ENCODE results near the gene SNW1. TPM values are rescaled to one million over a fixed set of nuclear protein-coding genes. Genes with fewer than 3 reads are reported as not detected.
"Not testable (repeated sequence)": the region's sequence is repeated elsewhere in the genome, so short reads cannot be mapped to it uniquely, and the experiment has no call there.

SNW1 gene
- 46.3 TPM for total RNA-seq
- 10 to 100 TPM; 46.3 to 57.5 (median 50.8) TPM for polyA plus RNA-seq (ENCODE audit: insufficient read depth in 1 of 8, insufficient read length in 8 of 8, low replicate concordance in 1 of 8)
- long read RNA-seq, donor 1, partial matches to known transcripts, result 0 of 6 reads
- long read RNA-seq, donor 1, other reads (novel, unspliced or antisense), result 0 of 6 reads
- long read RNA-seq, donor 2, partial matches to known transcripts, result 0 of 1 reads
- long read RNA-seq, donor 2, other reads (novel, unspliced or antisense), result 0 of 1 reads
- long read RNA-seq, donor 3, transcript SNW1-201 (14 exons, 2,163 nt), result major isoform, 11 of 16 reads
- long read RNA-seq, donor 3, transcript SNW1-205 (13 exons, 1,855 nt), result minor isoform, 5 of 16 reads
- long read RNA-seq, donor 3, partial matches to known transcripts, result 0 of 16 reads
- long read RNA-seq, donor 3, other reads (novel, unspliced or antisense), result 0 of 16 reads
- long read RNA-seq, donor 4, partial matches to known transcripts, result 8 of 13 reads
- long read RNA-seq, donor 4, other reads (novel, unspliced or antisense), result 0 of 13 reads
- long read RNA-seq, donor 5, transcript SNW1-201 (14 exons, 2,163 nt), result major isoform, 13 of 41 reads
- long read RNA-seq, donor 5, partial matches to known transcripts, result 25 of 41 reads
- long read RNA-seq, donor 5, other reads (novel, unspliced or antisense), result 0 of 41 reads
- long read RNA-seq, donor 6, transcript SNW1-201 (14 exons, 2,163 nt), result major isoform, 9 of 20 reads
- long read RNA-seq, donor 6, partial matches to known transcripts, result 6 of 20 reads
- long read RNA-seq, donor 6, other reads (novel, unspliced or antisense), result 0 of 20 reads
- long read RNA-seq, donor 7, transcript SNW1-201 (14 exons, 2,163 nt), result major isoform, 5 of 14 reads
- long read RNA-seq, donor 7, partial matches to known transcripts, result 7 of 14 reads
- long read RNA-seq, donor 7, other reads (novel, unspliced or antisense), result 0 of 14 reads
- long read RNA-seq, donor 8, transcript SNW1-201 (14 exons, 2,163 nt), result major isoform, 5 of 16 reads
- long read RNA-seq, donor 8, partial matches to known transcripts, result 8 of 16 reads
- long read RNA-seq, donor 8, other reads (novel, unspliced or antisense), result 0 of 16 reads
- long read RNA-seq, donor 9, transcript SNW1-201 (14 exons, 2,163 nt), result major isoform, 5 of 19 reads
- long read RNA-seq, donor 9, partial matches to known transcripts, result 12 of 19 reads
- long read RNA-seq, donor 9, other reads (novel, unspliced or antisense), result 0 of 19 reads
- long read RNA-seq, donor 10, partial matches to known transcripts, result 20 of 25 reads
- long read RNA-seq, donor 10, other reads (novel, unspliced or antisense), result 0 of 25 reads
- long read RNA-seq, donor 11, transcript SNW1-201 (14 exons, 2,163 nt), result major isoform, 7 of 25 reads
- long read RNA-seq, donor 11, partial matches to known transcripts, result 18 of 25 reads
- long read RNA-seq, donor 11, other reads (novel, unspliced or antisense), result 0 of 25 reads

DNA sequence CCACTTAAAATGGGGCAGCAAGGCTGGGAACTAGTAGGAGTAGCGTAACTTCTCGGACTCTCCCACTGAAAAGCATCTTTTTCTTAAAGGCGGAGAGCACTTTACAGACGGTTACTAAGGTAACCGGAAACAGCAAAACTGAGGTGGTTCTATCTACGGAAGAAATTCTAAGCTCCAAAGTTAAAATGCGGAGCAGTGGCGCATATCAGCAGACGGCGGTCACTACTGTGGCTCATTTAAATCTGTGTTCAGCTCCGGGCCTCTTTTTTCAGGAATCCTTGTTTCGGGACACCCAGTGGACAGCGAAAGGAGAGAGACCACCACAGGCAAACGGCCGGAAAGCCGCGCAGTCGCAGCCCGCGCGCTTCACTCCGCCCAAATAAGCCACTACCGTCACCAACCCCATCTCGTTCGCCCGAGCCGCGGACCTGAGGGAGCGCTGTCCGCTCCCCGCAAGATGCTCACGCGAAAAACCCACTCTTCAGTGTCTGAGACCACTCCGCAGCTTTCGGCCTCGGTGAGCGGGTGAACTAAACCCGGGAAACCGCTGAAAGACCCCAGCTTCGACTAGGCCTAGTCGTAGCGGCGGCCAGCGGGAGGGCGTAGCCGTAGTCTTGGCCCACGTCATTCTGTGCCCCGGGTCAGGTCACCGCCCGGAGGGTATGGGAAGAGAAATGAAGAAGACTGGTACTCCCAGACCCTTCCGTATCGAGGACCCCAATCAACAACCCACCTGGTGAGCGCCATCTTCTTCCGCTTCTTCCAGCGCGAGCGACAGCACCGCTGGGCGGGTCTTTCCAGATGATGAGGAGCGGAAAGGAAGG lies at the start of gene SNW1:
Gene SNW1 (minus strand): TSS at position 776 of the 824 bp plus-strand sequence. CDS start 29 bp downstream, at position 747.
- DNase-seq, result peak; percentile 98
- peaks cover 18% of the 10 kb centered on the region for H3K4me1 ChIP-seq (ENCODE audit: control insufficient read depth, insufficient read depth, low read length)
- under 1% methylated on average over 29 of the region's 60 CpGs for WGBS (ENCODE audit: insufficient coverage)
- peak within 1 kb of the TSS; percentile 100 for H3K4me3 ChIP-seq (ENCODE audit: low read length)
- H3K36me3 ChIP-seq (ENCODE audit: control insufficient read depth, insufficient read depth, low read length), result peaks cover 16% of the 10 kb centered on the region
- H3K27ac ChIP-seq (ENCODE audit: low read length), result peak within 1 kb of the TSS; percentile 99
- no peaks in the 10 kb centered on the region for H3K27me3 ChIP-seq (ENCODE audit: control insufficient read depth, insufficient read depth, low read length)
- no peaks in the 10 kb centered on the region for H3K9me3 ChIP-seq (replicated peaks; ENCODE audit: control insufficient read depth, low read depth, low read length)

DNA sequence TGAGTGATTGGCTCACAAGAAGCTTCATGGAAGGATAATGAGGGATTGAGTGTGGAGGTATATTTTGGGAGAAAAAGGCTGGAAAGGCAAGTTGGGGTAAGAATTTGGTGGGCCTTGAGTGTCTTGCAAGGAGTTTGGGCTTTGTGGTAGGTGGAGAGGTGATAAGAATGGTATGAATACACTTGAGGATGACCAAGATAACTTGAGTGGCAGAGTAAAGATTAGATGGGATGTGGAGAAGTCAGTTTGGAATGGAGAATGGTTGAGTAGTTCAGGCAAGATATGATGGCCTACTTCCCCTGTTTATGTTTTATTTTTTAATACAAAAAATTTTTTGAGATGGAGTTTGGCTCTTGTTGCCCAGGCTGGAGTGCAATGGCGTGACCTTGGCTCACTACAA lies 48.1 kb upstream of the SNW1 start:
- Histone ChIP-seq H3K36me3 (ENCODE audit: control insufficient read depth, insufficient read depth, low read length) (no peaks in the 10 kb centered on the region), H3K27me3 (ENCODE audit: control insufficient read depth, insufficient read depth, low read length) (no peaks in the 10 kb centered on the region), H3K9me3 (replicated peaks; ENCODE audit: control insufficient read depth, low read depth, low read length) (no peaks in the 10 kb centered on the region), H3K4me3 (ENCODE audit: low read length) (no peak overlapping the region), H3K27ac (ENCODE audit: low read length) (no peak overlapping the region), H3K4me1 (ENCODE audit: control insufficient read depth, insufficient read depth, low read length) (no peaks in the 10 kb centered on the region)
- no peak for DNase-seq
- WGBS (ENCODE audit: insufficient coverage), result 86% methylated on average over 1 of the region's 1 CpG

- no peaks in the 10 kb centered on the region for H3K4me1 ChIP-seq (ENCODE audit: control insufficient read depth, insufficient read depth, low read length)
- WGBS (ENCODE audit: insufficient coverage), result 86% methylated on average over 2 of the region's 3 CpGs
- H3K27ac ChIP-seq (ENCODE audit: low read length), result no peak overlapping the region
- H3K36me3 ChIP-seq (ENCODE audit: control insufficient read depth, insufficient read depth, low read length), result no peaks in the 10 kb centered on the region
- H3K9me3 ChIP-seq (replicated peaks; ENCODE audit: control insufficient read depth, low read depth, low read length), result no peaks in the 10 kb centered on the region
- H3K4me3 ChIP-seq (ENCODE audit: low read length), result no peak overlapping the region
- no peak for DNase-seq
- no peaks in the 10 kb centered on the region for H3K27me3 ChIP-seq (ENCODE audit: control insufficient read depth, insufficient read depth, low read length)
Observed at GRCh38 chr14:77808250-77808649, 47.3 kb upstream of the SNW1 start.

GRCh38 chr14:77805706-77806105 lies 44.8 kb upstream of the SNW1 start:
- Histone ChIP-seq H3K27me3 (ENCODE audit: control insufficient read depth, insufficient read depth, low read length) (no peaks in the 10 kb centered on the region), H3K4me3 (ENCODE audit: low read length) (no peak overlapping the region), H3K27ac (ENCODE audit: low read length) (no peak overlapping the region), H3K9me3 (replicated peaks; ENCODE audit: control insufficient read depth, low read depth, low read length) (no peaks in the 10 kb centered on the region), H3K4me1 (ENCODE audit: control insufficient read depth, insufficient read depth, low read length) (no peaks in the 10 kb centered on the region), H3K36me3 (ENCODE audit: control insufficient read depth, insufficient read depth, low read length) (no peaks in the 10 kb centered on the region)
- DNase-seq, result no peak
- 80% methylated on average over 2 of the region's 6 CpGs for WGBS (ENCODE audit: insufficient coverage)

GRCh38 chr14:77804592-77804991 lies 43.6 kb upstream of the SNW1 start:
- Histone ChIP-seq H3K4me3 (ENCODE audit: low read length) (no peak overlapping the region), H3K36me3 (ENCODE audit: control insufficient read depth, insufficient read depth, low read length) (no peaks in the 10 kb centered on the region), H3K9me3 (replicated peaks; ENCODE audit: control insufficient read depth, low read depth, low read length) (no peaks in the 10 kb centered on the region), H3K4me1 (ENCODE audit: control insufficient read depth, insufficient read depth, low read length) (peaks cover under 1% of the 10 kb centered on the region), H3K27ac (ENCODE audit: low read length) (no peak overlapping the region), H3K27me3 (ENCODE audit: control insufficient read depth, insufficient read depth, low read length) (no peaks in the 10 kb centered on the region)
- 60% methylated on average over 5 of the region's 6 CpGs for WGBS (ENCODE audit: insufficient coverage)
- DNase-seq, result no peak

- DNase-seq, result no peak
- H3K27ac ChIP-seq (ENCODE audit: low read length), result no peak overlapping the region
- WGBS (ENCODE audit: insufficient coverage), result no CpG with 5 or more reads among the region's 1 CpG
- no peaks in the 10 kb centered on the region for H3K27me3 ChIP-seq (ENCODE audit: control insufficient read depth, insufficient read depth, low read length)
- no peaks in the 10 kb centered on the region for H3K9me3 ChIP-seq (replicated peaks; ENCODE audit: control insufficient read depth, low read depth, low read length)
- peaks cover 2% of the 10 kb centered on the region for H3K4me1 ChIP-seq (ENCODE audit: control insufficient read depth, insufficient read depth, low read length)
- no peaks in the 10 kb centered on the region for H3K36me3 ChIP-seq (ENCODE audit: control insufficient read depth, insufficient read depth, low read length)
- no peak overlapping the region for H3K4me3 ChIP-seq (ENCODE audit: low read length)
Observed at GRCh38 chr14:77800814-77801213, 39.9 kb upstream of the SNW1 start.

DNA sequence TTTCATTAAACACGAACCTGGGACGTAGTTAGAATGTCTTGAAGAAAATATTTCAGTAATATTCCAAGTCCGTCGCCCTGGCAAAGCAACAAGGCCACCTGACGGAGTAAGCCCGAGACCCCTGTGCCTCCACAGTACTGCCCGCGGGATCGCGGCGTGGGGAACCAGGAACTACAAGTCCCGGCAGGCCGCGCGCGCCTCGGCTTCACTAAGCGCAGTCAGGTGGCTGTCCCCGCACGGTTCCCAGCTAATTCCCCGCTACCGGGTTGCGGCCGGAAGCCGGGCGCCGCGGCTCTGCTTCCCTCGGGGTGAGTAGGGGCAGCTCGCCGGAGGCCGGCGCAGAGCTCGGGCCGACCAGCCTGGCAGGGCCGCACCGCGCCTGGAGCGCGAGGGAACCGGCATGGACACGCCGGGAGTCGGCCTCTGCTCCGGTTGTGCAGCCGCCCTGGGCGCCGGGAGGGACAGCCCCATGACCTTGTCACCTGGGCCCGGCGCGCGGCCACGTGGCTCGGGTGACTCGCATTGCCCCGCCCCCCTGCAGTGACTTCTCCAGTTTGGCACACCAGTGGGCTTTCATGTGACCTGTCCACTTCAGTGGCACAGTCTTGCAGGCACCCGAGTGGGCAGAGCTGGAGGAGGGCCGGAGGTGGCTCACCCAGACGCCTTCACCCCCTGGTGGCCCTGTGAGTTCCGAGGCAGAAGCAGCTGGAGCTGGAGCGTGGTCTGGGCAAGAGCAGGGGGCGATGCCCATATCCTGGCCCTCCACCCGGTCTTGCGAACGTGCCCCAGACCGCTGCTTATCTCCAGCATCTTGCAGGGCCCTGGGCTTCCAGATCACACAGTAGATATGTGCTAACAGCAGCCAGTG lies 39.1 kb upstream of the SNW1 start, which contains the start of gene ADCK1:
Gene ADCK1 (plus strand): TSS at position 247 of the 868 bp plus-strand sequence. CDS start 18,870 bp downstream, outside the sequence.
- DNase-seq, result peak; percentile 91
- Histone ChIP-seq H3K27me3 (ENCODE audit: control insufficient read depth, insufficient read depth, low read length) (no peaks in the 10 kb centered on the region), H3K4me1 (ENCODE audit: control insufficient read depth, insufficient read depth, low read length) (peaks cover 2% of the 10 kb centered on the region), H3K27ac (ENCODE audit: low read length) (peak within 1 kb of the TSS; percentile 54), H3K36me3 (ENCODE audit: control insufficient read depth, insufficient read depth, low read length) (no peaks in the 10 kb centered on the region), H3K9me3 (replicated peaks; ENCODE audit: control insufficient read depth, low read depth, low read length) (no peaks in the 10 kb centered on the region), H3K4me3 (ENCODE audit: low read length) (peak within 1 kb of the TSS; percentile 60)
- WGBS (ENCODE audit: insufficient coverage), result under 1% methylated on average over 62 of the region's 66 CpGs

DNA sequence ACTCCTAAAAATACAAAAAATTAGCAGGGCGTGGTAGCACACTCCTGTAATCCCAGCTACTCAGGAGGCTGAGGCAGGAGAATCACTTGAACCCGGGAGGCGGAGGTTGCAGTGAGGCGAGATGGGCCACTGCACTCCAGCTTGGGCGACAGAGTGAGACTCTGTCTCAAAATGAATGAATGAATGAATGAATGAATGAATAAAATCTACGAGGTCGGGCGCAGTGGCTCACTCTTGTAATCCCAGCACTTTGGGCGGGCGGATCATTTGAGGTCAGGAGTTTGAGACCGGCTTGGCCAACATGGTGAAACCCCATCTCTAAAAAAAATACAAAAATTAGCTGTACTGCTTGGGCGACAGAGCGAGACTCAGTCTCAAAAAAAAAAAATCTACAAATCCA lies 38.5 kb upstream of the SNW1 start:
- WGBS (ENCODE audit: insufficient coverage), result 93% methylated on average over 8 of the region's 13 CpGs
- not testable (repeated sequence) for H3K4me1 ChIP-seq (ENCODE audit: control insufficient read depth, insufficient read depth, low read length); H3K36me3 ChIP-seq (ENCODE audit: control insufficient read depth, insufficient read depth, low read length); H3K27me3 ChIP-seq (ENCODE audit: control insufficient read depth, insufficient read depth, low read length); H3K9me3 ChIP-seq (replicated peaks; ENCODE audit: control insufficient read depth, low read depth, low read length); DNase-seq; H3K27ac ChIP-seq (ENCODE audit: low read length)
- H3K4me3 ChIP-seq (ENCODE audit: low read length), result peak overlapping the region; percentile 60
